ENCODE results near the gene ARHGEF12. TPM values are rescaled to one million over a fixed set of nuclear protein-coding genes. Genes with fewer than 3 reads are reported as not detected.

Gene ARHGEF12
- total RNA-seq, 1 donor from 2014 or later, result 145 TPM

- ATAC-seq (no peak), DNase-seq (ENCODE audit: low spot score) (no peak)
- intact Hi-C loops (cut with DNase I), result no loop called here
Measured at GRCh38 chr11:120376547-120377182, 40.5 kb downstream of the ARHGEF12 start.

GRCh38 chr11:120378474-120378873 lies 42.3 kb downstream of the ARHGEF12 start:
- ATAC-seq (no peak), DNase-seq (ENCODE audit: low spot score) (no peak)
- intact Hi-C loops (cut with DNase I), result no loop called here

- DNase-seq (ENCODE audit: low spot score) (no peak), ATAC-seq (no peak)
- intact Hi-C loops (cut with DNase I), result no loop called here
Measured at GRCh38 chr11:120381401-120381800, 45.2 kb downstream of the ARHGEF12 start.

- DNase-seq (ENCODE audit: low spot score), result no peak
- ATAC-seq, result no peak
- intact Hi-C loops (cut with DNase I), result loop anchor here (1.0 kb wide), 1 partner anchor 35 kb away; no protein-coding TSS in a partner anchor
Measured at GRCh38 chr11:120383518-120384155, 47.4 kb downstream of the ARHGEF12 start.

GRCh38 chr11:120384476-120384875 lies 48.3 kb downstream of the ARHGEF12 start:
- DNase-seq (ENCODE audit: low spot score), result no peak
- no peak for ATAC-seq
- intact Hi-C loops (cut with DNase I), result loop anchor here (1.0 kb wide), 1 partner anchor 34 kb away; no protein-coding TSS in a partner anchor

- DNase-seq (ENCODE audit: low spot score), result no peak
- intact Hi-C loops (cut with DNase I), result no loop called here
- no peak for ATAC-seq
Measured at GRCh38 chr11:120385110-120385509, 48.9 kb downstream of the ARHGEF12 start.

GRCh38 chr11:120385655-120386054 lies 49.4 kb downstream of the ARHGEF12 start:
- intact Hi-C loops (cut with DNase I), result no loop called here
- DNase-seq (ENCODE audit: low spot score) (no peak), ATAC-seq (no peak)

- DNase-seq (ENCODE audit: low spot score) (no peak), ATAC-seq (no peak)
- intact Hi-C loops (cut with DNase I), result no loop called here
Measured at GRCh38 chr11:120386318-120386717, 50.1 kb downstream of the ARHGEF12 start.

GRCh38 chr11:120386774-120387371 lies 50.7 kb downstream of the ARHGEF12 start:
- no peak for DNase-seq (ENCODE audit: low spot score)
- ATAC-seq, result no peak
- intact Hi-C loops (cut with DNase I), result no loop called here

GRCh38 chr11:120388261-120388660 lies 52.0 kb downstream of the ARHGEF12 start:
- ATAC-seq, result no peak
- DNase-seq (ENCODE audit: low spot score), result no peak
- intact Hi-C loops (cut with DNase I), result no loop called here

- intact Hi-C loops (cut with DNase I), result no loop called here
- no peak for ATAC-seq
- DNase-seq (ENCODE audit: low spot score), result no peak
Measured at GRCh38 chr11:120389693-120390584, 53.7 kb downstream of the ARHGEF12 start.

GRCh38 chr11:120390585-120390922 lies 54.3 kb downstream of the ARHGEF12 start:
- ATAC-seq (no peak), DNase-seq (ENCODE audit: low spot score) (no peak)
- intact Hi-C loops (cut with DNase I), result no loop called here

- intact Hi-C loops (cut with DNase I), result no loop called here
- peak; percentile 83 for ATAC-seq
- DNase-seq (ENCODE audit: low spot score), result no peak
Measured at GRCh38 chr11:120391292-120391691, 55.1 kb downstream of the ARHGEF12 start.

- no peak for DNase-seq (ENCODE audit: low spot score)
- no peak for ATAC-seq
- intact Hi-C loops (cut with DNase I), result no loop called here
Measured at GRCh38 chr11:120391854-120392253, 55.6 kb downstream of the ARHGEF12 start.

- DNase-seq (ENCODE audit: low spot score), result no peak
- intact Hi-C loops (cut with DNase I), result no loop called here
- no peak for ATAC-seq
Measured at GRCh38 chr11:120392314-120392713, 56.1 kb downstream of the ARHGEF12 start.

- intact Hi-C loops (cut with DNase I), result no loop called here
- ATAC-seq, result no peak
Measured at GRCh38 chr11:120392793-120393192, 56.6 kb downstream of the ARHGEF12 start.

GRCh38 chr11:120394119-120394518 lies 57.9 kb downstream of the ARHGEF12 start:
- ATAC-seq, result no peak
- intact Hi-C loops (cut with DNase I), result no loop called here
- DNase-seq (ENCODE audit: low spot score), result no peak

More at GRCh38 chr11:120392793-120393192, 56.6 kb downstream of the ARHGEF12 start:
- no peak for DNase-seq (ENCODE audit: low spot score)

GRCh38 chr11:120395778-120396177 lies 59.6 kb downstream of the ARHGEF12 start:
- DNase-seq (ENCODE audit: low spot score) (no peak), ATAC-seq (no peak)
- intact Hi-C loops (cut with DNase I), result no loop called here

GRCh38 chr11:120398132-120398531 lies 61.9 kb downstream of the ARHGEF12 start:
- DNase-seq (ENCODE audit: low spot score) (no peak), ATAC-seq (no peak)
- intact Hi-C loops (cut with DNase I), result no loop called here

Data from sciatic nerve (tissue), 2 donors.